NCI-H2171 treated with DMSO at 0.1 percent for 48 hours (cell line): ENCODE results near the gene KCNIP1.
A peak's percentile ranks its signal among the peaks of the same experiment; 100 is the strongest.

Experiments used
- DNase-seq: peaks from one replicate; lab custom pipeline; 2025; lab: John Stamatoyannopoulos, UW

The KCNIP1 gene

DNA sequence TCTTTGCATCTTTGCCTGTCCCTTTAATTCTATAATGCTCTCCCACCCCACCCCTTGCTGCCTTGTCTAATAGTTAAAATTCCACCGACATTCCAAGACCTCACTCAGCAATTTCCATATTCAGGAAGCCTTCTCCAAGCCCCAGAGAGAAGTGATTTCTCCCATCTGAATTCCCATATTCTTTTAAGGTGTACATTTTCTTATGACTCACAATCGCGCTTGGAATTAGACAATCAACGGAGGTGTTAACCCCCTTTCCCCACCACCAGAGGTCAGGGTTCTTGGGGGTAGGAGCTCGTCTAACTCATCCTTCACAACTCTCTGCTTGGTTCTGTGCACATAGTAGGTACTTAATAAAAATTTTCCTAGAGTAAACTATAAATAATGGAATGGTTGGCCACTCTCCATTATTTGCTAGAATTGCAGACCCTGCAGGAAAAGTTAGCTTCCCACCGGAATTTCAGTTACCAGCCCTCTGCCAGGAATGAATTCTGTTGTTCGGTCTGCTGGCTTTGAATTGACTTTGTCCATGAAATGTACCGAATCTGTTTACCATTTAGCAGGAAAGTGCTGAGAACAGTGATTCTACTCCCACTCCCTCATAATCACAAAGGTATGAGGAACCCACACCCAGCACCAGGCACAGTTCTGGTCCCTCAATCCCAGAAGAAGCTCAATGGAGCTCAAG, 5.0 kb downstream of the KCNIP1 start:
- DNase-seq, result no peak

DNA sequence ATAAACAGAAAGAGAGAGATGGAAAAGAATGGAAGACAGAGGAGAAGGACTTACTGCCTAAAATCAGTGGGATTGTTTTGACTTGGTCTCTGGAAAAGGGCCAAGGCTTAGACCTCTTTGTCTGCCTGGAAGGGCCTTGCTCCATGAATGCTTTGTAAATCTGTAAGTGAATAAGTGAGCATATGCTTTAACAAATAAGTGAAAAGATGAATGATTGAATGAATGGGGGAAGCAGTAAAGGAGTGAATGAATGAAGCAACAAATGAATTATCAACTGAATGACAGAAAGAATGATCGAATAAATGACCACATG, 5.5 kb downstream of the KCNIP1 start:
- no peak for DNase-seq

DNA sequence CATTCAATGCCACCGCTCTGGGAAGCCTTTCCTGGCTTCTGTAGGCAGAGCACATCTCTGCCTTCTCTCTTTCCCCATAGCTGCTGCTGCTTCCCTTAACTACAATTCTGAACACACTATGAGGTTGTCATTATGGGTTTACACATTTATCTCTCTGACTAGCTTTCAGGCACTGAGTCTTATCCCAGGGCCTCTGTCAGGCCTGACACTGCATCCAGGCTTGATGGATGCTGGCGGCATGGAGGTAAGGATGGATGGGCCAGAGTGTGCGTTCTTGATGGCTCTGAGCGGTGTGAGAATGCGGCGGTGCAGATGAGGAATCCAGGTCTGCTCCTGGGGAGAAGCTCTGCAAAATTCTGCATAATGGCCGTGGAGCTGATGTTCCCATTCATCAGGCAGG, 6.3 kb downstream of the KCNIP1 start:
- no peak for DNase-seq

DNA sequence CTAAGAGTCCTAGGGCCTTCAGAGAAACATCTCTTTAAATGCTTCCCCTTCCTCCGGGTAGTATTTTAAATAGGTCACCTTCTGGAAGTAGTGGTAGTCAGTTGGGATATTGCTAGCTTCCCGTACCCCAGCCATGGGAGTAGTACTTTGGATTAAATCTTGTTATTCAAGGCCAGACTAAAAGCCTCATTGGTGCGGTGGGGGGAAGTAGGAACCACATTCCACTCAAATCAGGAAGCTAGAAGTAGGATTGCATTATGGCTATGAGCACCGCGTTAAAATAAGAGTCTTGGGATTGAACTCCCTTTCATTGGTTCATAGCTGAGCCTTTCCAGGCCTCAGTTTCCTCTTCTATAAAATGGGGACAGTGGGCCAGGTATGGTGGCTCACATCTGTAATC, 6.7 kb downstream of the KCNIP1 start:
- DNase-seq, result no peak

DNA sequence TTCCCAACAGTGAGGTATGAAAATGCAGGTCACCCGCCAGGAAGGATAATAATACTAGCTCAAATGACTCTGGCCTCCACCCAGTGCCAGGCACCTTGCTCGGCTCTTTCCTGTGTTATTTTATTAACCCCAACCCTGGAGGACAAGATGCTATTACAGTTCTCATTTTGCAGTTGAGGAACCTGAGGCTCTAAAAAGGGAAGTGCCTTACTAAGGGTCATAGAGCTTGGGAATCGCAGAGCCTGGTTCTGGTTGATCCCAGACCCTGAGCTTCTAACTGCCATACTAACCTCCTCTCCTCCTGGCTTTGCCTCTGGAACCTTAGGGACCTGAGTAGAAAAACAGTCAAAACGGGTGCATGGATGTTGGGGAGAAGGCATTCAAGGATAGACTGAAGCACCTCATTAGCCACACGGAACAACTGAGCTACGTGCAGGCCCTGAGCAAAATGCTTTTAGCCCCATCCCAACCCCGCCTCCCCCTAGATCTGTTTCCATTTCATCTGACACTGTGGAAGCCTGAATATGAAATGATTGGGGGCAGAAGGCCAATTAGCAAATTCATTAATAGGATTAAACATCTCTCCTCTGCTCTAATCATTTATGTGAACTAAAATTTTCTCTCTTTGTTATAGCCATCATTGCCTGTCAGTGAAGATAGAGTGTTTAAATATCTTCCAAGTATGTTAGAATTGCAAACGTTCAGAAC, 7.9 kb downstream of the KCNIP1 start:
- no peak for DNase-seq

DNA sequence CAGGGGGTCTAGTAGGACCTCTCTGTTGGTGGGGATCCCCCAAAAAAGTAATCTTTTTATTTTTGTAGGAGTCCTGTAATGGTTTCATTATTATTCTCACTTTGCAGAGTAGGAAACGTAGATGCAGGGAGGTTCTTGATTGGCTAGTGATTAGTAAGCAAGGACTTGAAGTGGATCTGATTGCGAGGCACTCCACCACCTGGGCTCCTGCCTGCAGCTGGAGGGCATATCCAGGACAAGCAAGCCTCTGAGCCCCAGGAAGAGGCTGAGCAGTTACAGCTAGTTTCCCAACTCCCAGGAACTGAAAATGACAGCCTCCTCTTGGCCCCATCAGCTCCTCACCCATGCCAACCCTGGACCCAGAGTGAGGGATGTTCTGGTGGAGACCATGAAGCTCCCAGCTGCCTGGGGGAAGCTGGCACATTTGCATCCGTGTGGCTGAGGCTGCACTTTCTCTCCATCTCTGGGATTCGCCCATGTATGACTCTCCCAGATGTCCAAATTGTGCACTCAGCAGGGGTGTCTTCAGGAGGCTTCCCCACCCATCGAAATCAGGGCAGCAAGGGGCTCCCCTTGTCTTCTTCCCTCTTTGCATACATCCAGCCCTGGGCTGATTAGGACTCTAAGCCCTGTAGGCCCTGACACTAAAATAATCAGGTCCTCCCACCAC, 10.2 kb downstream of the KCNIP1 start:
- DNase-seq, result peak; percentile 29

DNA sequence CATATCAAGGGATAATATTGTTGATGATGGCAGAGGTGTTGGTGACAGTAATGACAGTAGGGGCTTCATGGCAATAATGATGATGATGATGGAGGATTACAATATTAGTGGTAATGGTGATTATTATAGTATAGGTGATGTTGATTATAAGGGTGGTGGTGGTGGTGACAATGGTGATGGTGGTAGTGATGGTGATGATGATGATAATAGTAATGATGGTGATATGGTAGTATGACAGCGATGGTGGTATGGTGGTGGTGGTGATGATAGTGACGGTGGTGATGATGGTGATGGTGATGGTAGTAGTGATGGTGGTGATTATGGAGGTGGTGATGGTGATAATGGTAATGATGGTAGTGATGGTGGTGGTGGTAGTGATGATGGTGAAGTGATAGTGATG, 13.6 kb downstream of the KCNIP1 start:
- DNase-seq, result no peak

DNA sequence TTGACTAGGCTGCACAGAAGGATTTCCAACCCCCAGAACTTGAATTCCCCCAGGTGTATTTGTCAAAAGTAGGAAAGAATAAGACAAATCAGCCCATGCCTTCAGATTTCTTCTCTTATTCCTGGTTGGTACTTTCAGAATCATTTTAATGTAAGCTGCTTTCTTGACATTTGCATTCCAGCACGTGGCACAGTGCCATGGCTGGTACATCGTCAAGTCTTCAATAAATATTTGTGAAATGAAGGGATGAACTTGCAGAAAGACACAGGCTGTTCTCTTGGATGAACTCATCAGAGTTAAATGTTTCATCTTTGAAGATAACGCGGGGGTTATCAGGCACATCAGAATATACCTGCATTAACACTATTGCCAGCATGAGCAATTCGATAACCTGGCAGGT, 14.5 kb downstream of the KCNIP1 start:
- DNase-seq, result no peak

DNA sequence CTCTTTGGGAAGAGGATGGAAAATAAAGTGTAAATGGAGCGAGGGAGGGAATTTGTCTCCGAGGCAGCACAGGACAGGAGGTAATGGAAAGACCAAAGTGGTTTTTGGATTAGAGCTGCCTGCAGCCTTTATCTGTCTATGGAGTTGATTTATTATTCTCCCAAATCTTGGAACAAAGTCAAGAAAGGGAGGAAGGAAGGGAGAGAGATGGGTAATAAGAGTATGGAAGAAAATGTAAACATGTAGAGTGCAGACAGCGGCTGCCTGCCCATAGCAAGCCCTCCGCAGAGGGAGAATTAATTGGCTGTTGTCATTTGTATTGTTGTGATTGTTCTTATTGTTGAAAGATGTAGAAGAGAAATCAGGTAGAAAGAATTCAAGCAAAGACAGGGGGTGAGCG, 15.7 kb downstream of the KCNIP1 start:
- DNase-seq, result no peak

DNA sequence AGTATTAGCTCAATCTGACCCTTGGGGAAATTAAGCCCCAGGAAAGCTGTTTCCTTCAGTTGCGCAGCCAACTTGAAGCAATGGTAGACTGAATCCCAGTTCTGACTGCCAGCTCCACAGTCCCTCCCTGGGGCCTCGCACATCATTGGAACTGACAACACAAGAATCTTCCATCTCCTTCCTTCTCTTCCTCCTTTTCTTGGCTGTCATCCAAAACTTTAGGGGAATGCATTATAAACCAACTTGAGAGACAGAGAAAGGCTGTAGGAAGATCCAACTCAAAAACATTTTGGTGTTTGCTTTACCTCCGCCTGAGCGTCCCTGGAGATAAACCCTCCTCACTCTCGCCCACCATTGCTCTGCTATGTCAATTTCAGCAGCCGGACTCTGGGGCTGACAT, 16.6 kb downstream of the KCNIP1 start:
- DNase-seq, result no peak

DNA sequence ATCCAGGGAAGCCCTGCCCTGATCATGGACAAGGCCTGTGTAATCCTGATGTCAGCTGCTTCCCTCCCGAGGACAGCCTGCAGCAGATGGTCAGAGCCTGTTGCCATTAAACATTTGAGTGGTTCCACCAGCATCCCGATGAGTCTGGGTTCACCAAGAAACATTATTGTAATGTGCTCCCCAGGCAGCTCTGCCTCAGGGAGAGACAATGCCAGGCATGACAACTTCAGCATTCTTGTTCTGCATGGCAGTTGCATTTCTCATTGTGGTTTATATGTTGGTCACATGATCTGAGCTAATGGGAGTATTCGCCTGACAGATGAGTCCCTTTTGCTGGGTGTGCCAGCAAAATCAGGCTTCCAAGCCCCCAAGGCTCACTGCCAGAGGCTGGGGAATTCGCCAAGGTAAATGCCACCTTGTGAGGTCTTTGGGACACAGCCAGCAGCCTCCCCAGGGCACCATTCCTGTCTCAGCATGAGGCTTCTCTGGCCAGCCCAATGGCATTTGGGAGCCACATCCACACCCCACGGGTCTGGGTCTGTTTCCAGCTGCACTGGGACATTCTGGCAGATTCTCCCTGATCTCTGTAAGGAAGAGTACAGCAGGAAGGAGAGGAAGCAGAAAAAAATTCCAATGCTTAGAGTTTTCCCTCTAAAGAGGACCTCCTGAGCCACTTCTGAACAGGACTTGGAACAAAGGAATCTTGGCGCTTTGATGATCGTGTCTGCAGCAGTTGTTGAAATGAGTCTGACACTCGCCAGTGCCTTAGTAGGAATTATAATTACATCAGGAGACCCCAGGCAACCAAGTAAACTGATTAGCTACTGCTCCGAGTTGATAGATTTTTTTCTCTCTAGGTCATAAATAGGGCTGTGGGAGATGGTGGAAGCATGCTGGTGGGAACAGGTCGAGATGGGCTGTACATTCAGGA, 18.7 kb downstream of the KCNIP1 start:
- DNase-seq, result peak; percentile 61

DNA sequence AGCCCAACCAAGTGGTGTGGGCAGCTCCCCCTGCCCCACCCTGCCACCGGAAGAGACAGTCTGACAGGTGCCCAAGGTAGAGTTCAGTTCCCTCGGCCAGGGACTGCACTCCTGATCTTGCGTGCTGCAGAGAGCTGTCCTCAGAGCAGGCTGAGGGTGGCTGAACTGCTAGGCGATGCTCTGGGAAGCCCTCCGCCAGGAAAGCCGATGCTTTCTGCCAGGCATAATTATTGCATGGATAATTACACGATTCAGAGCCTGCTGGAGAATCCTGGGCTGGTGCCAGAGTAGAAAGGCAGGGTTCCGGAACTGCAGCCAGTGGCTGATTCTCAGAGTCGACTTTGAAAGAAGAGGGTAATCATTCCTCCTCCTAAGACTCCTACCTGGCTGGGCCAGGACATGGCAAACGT, 19.3 kb downstream of the KCNIP1 start:
- peak; percentile 61 for DNase-seq

DNA sequence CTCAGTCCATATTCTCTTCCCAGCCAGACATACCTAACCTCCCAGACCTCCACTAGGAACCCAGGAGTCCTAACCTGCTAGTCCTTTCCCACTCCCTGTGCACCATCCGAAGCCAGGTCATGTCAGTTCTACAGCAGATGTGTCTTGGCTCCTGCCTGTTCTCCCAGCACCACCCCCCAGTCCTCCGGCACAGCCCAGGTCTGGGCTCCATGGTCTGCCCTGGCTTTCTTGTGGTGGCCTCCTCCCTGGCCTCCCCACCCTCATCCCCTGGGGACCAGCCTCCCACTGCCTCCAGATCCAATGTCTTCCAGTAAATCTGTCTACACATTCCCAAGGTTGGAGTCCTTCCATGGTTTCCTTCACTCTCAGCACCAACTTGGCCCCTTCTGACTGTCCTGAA, 20.0 kb downstream of the KCNIP1 start:
- no peak for DNase-seq

DNA sequence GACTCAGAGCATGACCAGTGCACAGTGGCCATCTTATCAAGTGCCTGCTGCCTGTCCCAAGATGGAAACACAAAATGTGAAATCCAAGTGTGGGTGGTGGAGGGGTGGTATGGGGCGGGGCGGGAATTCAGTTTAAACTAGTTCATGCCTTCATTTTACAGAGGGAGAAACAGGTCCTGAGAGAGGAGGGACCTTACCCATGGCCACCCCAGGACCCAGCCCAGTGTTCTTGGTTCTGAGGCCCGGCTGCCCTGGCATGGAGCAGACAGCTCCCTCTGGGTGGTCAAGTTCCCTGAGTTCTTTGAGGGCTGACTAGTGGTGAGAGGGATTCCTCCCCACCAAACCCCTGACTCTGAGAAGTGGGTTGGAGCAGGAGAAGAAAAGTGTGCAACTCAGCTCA, 20.8 kb downstream of the KCNIP1 start:
- no peak for DNase-seq

DNA sequence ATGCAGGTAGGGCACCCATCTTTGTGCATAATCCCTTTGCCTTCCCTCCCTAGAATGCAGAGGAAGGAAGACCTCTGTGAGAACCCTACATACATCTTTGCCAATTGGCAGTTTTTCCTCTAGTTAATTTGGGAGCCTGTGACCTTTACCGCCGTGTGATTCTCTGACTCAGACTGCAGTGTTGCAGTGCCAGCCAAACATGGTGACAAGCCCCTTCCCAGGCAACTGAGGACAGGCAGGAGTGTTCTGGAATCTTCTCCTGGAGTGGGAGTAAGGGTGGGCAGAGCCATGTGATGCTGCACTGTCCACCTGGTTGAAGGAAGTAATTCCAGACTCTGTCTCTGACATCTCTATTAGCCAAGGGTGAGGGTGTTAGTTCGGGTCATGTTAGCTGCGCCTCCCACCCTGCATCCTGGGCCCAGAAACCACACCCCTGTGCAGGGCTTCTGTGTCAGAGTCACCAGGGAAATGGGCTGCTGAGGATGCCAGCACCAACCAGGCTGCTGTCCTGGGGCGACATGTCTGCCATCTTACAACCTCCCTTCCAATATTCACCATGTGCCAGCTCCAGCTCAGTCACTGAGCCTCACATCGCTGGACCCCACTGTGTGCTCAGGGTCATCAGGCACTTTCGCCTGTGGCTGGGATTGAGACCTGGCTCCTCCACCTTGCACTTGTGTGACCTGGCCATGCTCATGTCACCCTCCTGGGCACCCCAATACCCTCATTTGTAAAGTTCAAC, 21.8 kb downstream of the KCNIP1 start:
- DNase-seq, result no peak

DNA sequence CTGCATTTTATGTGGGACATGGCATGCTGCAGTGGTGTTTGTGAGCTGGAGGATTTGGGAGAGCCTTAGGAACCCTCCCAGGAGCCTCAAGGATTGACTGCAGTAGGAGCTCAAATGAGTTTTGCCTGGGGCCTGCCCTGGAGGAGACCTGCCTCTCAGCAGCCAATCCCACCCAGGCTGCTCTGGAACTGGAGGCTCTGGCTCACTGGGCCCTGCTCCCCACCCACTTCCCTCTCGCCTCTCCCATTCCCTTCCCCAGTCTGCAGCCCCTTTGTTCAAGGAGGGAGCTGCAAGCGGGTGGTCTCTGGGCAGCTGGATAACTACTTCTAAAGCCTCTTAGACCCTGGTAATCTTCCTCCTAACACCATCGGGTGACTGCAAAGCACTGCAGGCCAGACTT, 24.2 kb downstream of the KCNIP1 start:
- DNase-seq, result no peak

DNA sequence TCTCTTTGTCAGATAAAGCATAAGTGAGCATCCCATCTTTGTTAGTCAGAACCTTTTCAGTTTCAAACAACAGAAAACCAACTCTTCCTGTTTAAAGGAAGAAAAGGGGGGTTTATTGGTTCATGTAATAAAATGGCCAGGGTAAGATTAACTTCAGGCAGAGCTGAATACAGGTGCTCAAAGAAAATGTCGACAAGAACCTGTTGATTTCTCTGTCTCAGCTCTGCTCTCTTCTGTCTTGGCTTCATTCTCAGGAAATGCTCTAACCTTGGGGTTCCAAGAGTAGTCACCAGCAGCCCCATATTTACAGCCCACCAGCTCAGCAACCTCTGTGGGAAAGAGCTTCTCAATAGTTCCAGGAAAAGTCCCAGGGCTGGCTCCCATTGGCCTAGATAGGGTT, 25.2 kb downstream of the KCNIP1 start:
- no peak for DNase-seq

DNA sequence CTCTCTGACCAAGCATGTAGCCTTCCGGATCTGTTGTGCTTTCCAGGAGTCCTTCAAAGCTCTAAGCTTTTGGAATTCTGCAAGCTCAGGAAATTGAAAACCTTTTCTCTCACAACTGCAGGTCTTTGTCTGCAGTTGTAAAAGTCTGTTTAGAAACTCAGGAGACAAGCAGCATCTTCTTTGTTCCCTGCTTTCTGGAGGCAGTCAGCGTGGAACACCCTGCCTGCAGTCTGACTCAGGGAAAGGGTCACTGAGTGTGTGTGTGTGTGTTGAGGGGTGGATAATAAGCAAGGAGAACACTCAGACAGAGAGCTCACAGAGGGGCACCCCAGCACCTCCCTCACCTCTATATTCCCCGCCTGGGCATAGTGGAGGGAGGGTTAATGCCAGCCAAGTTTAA, 29.1 kb downstream of the KCNIP1 start:
- DNase-seq, result no peak

DNA sequence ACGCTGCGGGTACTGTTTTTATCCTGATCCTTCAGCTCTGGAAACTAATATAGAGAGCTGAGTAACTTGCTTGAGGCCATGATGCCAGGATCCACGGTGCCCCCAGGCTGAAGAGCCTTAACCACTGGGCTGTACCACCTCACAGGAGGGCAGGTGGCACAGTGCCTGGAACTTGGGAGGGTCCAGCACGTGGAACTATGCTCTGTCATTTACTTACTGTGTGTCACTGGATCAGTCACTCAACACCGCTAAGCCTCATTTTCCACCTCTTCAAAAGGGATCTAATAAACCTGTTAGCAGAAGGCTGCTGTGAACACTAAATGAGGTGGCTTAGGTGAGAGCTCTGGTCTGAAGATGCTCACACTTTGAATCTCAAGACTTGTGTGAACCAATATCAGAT, 29.6 kb downstream of the KCNIP1 start:
- DNase-seq, result no peak

DNA sequence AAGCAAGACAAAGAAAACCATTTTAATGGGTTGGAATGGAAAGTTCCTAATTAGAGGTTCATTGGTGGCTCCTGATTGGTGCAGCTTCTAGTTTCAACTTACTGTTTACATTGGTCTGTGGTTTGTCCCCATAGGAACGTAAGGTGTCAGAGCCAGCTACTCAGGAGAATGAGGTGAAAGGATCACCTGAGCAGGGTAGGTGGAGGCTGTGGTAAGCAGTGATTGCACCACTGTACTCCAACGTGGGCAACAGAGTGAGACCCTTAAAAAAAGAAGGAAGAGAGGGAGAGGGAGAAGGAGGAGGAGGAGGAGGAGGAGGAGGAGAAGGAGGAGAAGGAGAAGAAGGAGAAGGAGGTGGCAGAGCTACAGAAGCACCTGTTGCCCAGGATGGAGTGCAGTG, 30.4 kb downstream of the KCNIP1 start:
- DNase-seq, result no peak

DNA sequence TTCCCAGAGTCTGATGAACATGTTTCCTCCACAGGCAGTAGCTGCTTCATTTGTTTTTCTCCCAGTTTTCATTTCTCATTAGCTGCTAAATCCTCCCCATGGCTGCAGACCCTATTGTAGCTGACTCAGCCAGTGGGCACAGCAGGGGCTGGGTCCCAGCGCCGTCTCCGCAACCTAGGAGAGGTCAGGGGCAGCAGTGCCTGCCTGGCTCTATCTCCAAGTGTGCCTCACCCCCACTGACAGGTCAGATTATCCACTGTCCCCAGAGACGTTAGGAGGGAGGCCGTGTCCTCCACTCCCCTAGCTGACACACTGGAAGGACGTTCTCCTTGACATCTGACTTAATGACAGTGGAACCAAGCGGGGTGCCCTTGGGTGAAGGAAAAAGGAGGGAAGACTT, 31.1 kb downstream of the KCNIP1 start:
- no peak for DNase-seq

DNA sequence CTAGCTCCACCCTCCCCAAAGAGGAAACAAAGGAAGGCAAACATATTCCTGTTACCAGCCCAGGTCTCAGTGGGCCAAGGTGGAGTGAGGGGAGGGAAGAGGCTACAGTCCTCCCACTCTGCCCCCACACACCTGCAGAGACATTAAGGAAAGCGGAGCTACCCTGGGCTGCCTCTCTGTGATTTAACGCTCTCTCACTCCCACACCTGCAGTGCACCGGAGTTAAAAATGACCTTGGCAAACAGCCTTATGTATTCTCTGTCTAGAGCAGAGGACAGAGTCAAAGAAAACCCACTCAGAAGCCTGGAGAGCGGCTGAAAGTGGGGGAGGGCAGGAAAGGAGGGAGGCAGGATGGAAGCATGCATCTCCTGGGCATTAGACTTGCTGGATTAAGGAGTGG, 32.7 kb downstream of the KCNIP1 start:
- no peak for DNase-seq
